ENCODE measurements around the gene ZFYVE26. TPM values are rescaled to one million over a fixed set of nuclear protein-coding genes. Genes with fewer than 3 reads are reported as not detected.

The ZFYVE26 gene
- total RNA-seq, 2 donors from 2014 or later = 17.0 to 19.6 TPM

Other genes with a start within 250 kb of the ZFYVE26 start
- gene PIGH, start 216.3 kb downstream of the ZFYVE26 start, total RNA-seq = 10 to 100 TPM; 17.6 to 20.0 TPM
- 10 to 100 TPM; 14.3 to 64.7 TPM for gene ARG2, start 196.7 kb downstream of the ZFYVE26 start, total RNA-seq
- 10 to 100 TPM; 29.3 to 68.1 TPM for gene VTI1B, start 142.0 kb downstream of the ZFYVE26 start, total RNA-seq
- gene RDH11, start 120.8 kb downstream of the ZFYVE26 start, total RNA-seq = 10 to 100 TPM; 40.3 to 44.6 TPM
- gene RDH12, start 114.7 kb downstream of the ZFYVE26 start, total RNA-seq = not detected
- 10 to 100 TPM; 37.0 to 49.7 TPM for gene RAD51B, start 3.2 kb upstream of the ZFYVE26 start, total RNA-seq

Measured in activated T-helper 17 cell treated with anti-CD3 and anti-CD28 coated beads, Interleukin-2, amount 50 U/mL, for 72 hours (primary cell).